ENCODE measurements around the gene MSLN.
A peak's percentile ranks its signal among the peaks of the same experiment; 100 is the strongest.

Gene MSLN

GRCh38 chr16:802914-803753, 42.6 kb downstream of the MSLN start:
- TF ChIP-seq CTCF (IDR thresholded peaks at IDR 0.05; ENCODE audit: insufficient read depth, low read depth, low read length, missing control alignments), result no peak
- DNase-seq (ENCODE audit: low read depth), result no peak
- H3K4me3 ChIP-seq (ENCODE audit: low read depth, low read length), result no peak overlapping the region

GRCh38 chr16:803754-804080, 43.2 kb downstream of the MSLN start:
- no peak overlapping the region for H3K4me3 ChIP-seq (ENCODE audit: low read depth, low read length)
- DNase-seq (ENCODE audit: low read depth), result no peak
- no peak for TF ChIP-seq CTCF (IDR thresholded peaks at IDR 0.05; ENCODE audit: insufficient read depth, low read depth, low read length, missing control alignments)

- DNase-seq (ENCODE audit: low read depth), result no peak
- TF ChIP-seq CTCF (IDR thresholded peaks at IDR 0.05; ENCODE audit: insufficient read depth, low read depth, low read length, missing control alignments), result no peak
These were observed 43.9 kb downstream of the MSLN start for GRCh38 chr16:804193-805048.

GRCh38 chr16:805474-805873, 44.9 kb downstream of the MSLN start:
- no peak for TF ChIP-seq CTCF (IDR thresholded peaks at IDR 0.05; ENCODE audit: insufficient read depth, low read depth, low read length, missing control alignments)
- peak; percentile 3 for DNase-seq (ENCODE audit: low read depth)
- no peak overlapping the region for H3K4me3 ChIP-seq (ENCODE audit: low read depth, low read length)

More at GRCh38 chr16:804193-805048, 43.9 kb downstream of the MSLN start:
- H3K4me3 ChIP-seq (ENCODE audit: low read depth, low read length), result no peak overlapping the region

- peak overlapping the region; percentile 72 for H3K4me3 ChIP-seq (ENCODE audit: low read depth, low read length)
- no peak for TF ChIP-seq CTCF (IDR thresholded peaks at IDR 0.05; ENCODE audit: insufficient read depth, low read depth, low read length, missing control alignments)
- DNase-seq (ENCODE audit: low read depth), result peak; percentile 96
These were observed 47.0 kb downstream of the MSLN start for GRCh38 chr16:807347-808084.

GRCh38 chr16:808085-808386, 47.5 kb downstream of the MSLN start:
- TF ChIP-seq CTCF (IDR thresholded peaks at IDR 0.05; ENCODE audit: insufficient read depth, low read depth, low read length, missing control alignments), result no peak
- DNase-seq (ENCODE audit: low read depth), result no peak
- peak overlapping the region; percentile 72 for H3K4me3 ChIP-seq (ENCODE audit: low read depth, low read length)

Measured in GM12865 (cell line).